Activated CD8-positive, alpha-beta T cell treated with anti-CD3 and anti-CD28 coated beads, Interleukin-2, amount 10 ng/mL, durations not matched to agents 7 days and 5 days (primary cell): ENCODE data around the gene MSTN. TPM values are rescaled to one million over a fixed set of nuclear protein-coding genes. Genes with fewer than 3 reads are reported as not detected.

Experiments used
- ATAC-seq: fragments of 150-1000 bp; cut with Tn5 transposase; one replicate; pipeline ENCODE4 v1.10.0; 2021; ENCODE audit warnings: moderate library complexity
- CTCF ChIA-PET: fragments of 350-600 bp; sonication (Branson Sonifier 250); formaldehyde crosslinking; loops from one replicate; lab custom pipeline; 2021; ENCODE audit warnings: antibody characterized with exemption; lab: Charles Lee
- POLR2A ChIA-PET: fragments of 350-600 bp; sonication (Branson Sonifier 250); formaldehyde crosslinking; loops from one replicate; lab custom pipeline; 2021; ENCODE audit warnings: antibody characterized with exemption; lab: Charles Lee
- DNase-seq: peaks from one replicate; pipeline ENCODE4 v3.0.0-alpha.2; 2020
- H3K27ac Mint-ChIP-seq: one replicate; pipeline ENCODE4 v1.8.0; 2021; ENCODE audit warnings: mild to moderate bottlenecking, mixed read lengths
- H3K27me3 Mint-ChIP-seq: one replicate; pipeline ENCODE4 v1.8.0; 2021; ENCODE audit warnings: low read depth, mixed read lengths
- H3K36me3 Mint-ChIP-seq: one replicate; pipeline ENCODE4 v1.8.0; 2021; ENCODE audit warnings: low read depth, mixed read lengths
- H3K4me1 Mint-ChIP-seq: one replicate; pipeline ENCODE4 v1.8.0; 2021; ENCODE audit warnings: low read depth, mixed read lengths
- H3K4me3 Mint-ChIP-seq: one replicate; pipeline ENCODE4 v1.8.0; 2021; ENCODE audit warnings: mild to moderate bottlenecking, mixed read lengths
- H3K9me3 Mint-ChIP-seq: one replicate; pipeline ENCODE4 v1.8.0; 2022; ENCODE audit warnings: mixed read lengths; ENCODE audit not compliant: insufficient read depth
- total RNA-seq, 2 experiments: library from RNA; stranded (reverse); gene quantifications; one replicate each; pipeline ENCODE4 v1.2.3, GENCODE V29; 2021

The MSTN gene
- not detected for total RNA-seq

- no peak within 1 kb of the TSS for H3K27ac Mint-ChIP-seq
- CTCF ChIA-PET: no interaction called here
- no peaks in the 10 kb centered on the region for H3K9me3 Mint-ChIP-seq
- peaks cover 2% of the 10 kb centered on the region for H3K27me3 Mint-ChIP-seq
- DNase-seq (no peak), ATAC-seq (no peak)
- POLR2A ChIA-PET: no interaction called here
- H3K4me3 Mint-ChIP-seq: no peak within 1 kb of the TSS
- H3K4me1 Mint-ChIP-seq: no peaks in the 10 kb centered on the region
- no peaks in the 10 kb centered on the region for H3K36me3 Mint-ChIP-seq
Measured at GRCh38 chr2:190062601-190063000, at the start of gene MSTN. Gene MSTN (minus strand): TSS chr2:190062729. CDS start chr2:190062596, 133 bp downstream.

- Mint-ChIP-seq H3K27ac (no peak overlapping the region), H3K9me3 (no peaks in the 10 kb centered on the region), H3K4me3 (no peak overlapping the region), H3K27me3 (peaks cover 6% of the 10 kb centered on the region), H3K36me3 (no peaks in the 10 kb centered on the region), H3K4me1 (no peaks in the 10 kb centered on the region)
- DNase-seq: no peak
- POLR2A ChIA-PET: no interaction called here
- CTCF ChIA-PET: no interaction called here
- ATAC-seq: no peak
Measured at GRCh38 chr2:190111166-190111565, 48.6 kb upstream of the MSTN start.

- no peak for ATAC-seq
- CTCF ChIA-PET: no interaction called here
- H3K27ac Mint-ChIP-seq: no peak overlapping the region
Measured at GRCh38 chr2:190110699-190111098, 48.2 kb upstream of the MSTN start.

GRCh38 chr2:190110131-190110530 is 47.6 kb upstream of the MSTN start:
- ATAC-seq: no peak
- no peaks in the 10 kb centered on the region for H3K36me3 Mint-ChIP-seq
- H3K9me3 Mint-ChIP-seq: no peaks in the 10 kb centered on the region
- H3K27ac Mint-ChIP-seq: no peak overlapping the region
- no peaks in the 10 kb centered on the region for H3K4me1 Mint-ChIP-seq
- POLR2A ChIA-PET: no interaction called here
- H3K4me3 Mint-ChIP-seq: no peak overlapping the region
- DNase-seq: no peak
- CTCF ChIA-PET: no interaction called here
- peaks cover 7% of the 10 kb centered on the region for H3K27me3 Mint-ChIP-seq

More at GRCh38 chr2:190110699-190111098, 48.2 kb upstream of the MSTN start:
- Mint-ChIP-seq H3K9me3 (no peaks in the 10 kb centered on the region), H3K36me3 (no peaks in the 10 kb centered on the region), H3K4me3 (no peak overlapping the region), H3K27me3 (peaks cover 7% of the 10 kb centered on the region), H3K4me1 (no peaks in the 10 kb centered on the region)
- POLR2A ChIA-PET: no interaction called here
- no peak for DNase-seq

GRCh38 chr2:190107409-190107808 is 44.9 kb upstream of the MSTN start:
- H3K36me3 Mint-ChIP-seq: no peaks in the 10 kb centered on the region
- DNase-seq: no peak
- H3K4me1 Mint-ChIP-seq: no peaks in the 10 kb centered on the region
- no peak overlapping the region for H3K27ac Mint-ChIP-seq
- no peaks in the 10 kb centered on the region for H3K9me3 Mint-ChIP-seq
- peaks cover 12% of the 10 kb centered on the region for H3K27me3 Mint-ChIP-seq
- H3K4me3 Mint-ChIP-seq: no peak overlapping the region
- POLR2A ChIA-PET: no interaction called here
- CTCF ChIA-PET: no interaction called here
- ATAC-seq: no peak

GRCh38 chr2:190106783-190107182 is 44.3 kb upstream of the MSTN start:
- no peaks in the 10 kb centered on the region for H3K4me1 Mint-ChIP-seq
- H3K36me3 Mint-ChIP-seq: no peaks in the 10 kb centered on the region
- H3K4me3 Mint-ChIP-seq: no peak overlapping the region
- ATAC-seq: no peak
- peaks cover 2% of the 10 kb centered on the region for H3K9me3 Mint-ChIP-seq
- ChIA-PET CTCF (no interaction called here), POLR2A (no interaction called here)
- no peak overlapping the region for H3K27ac Mint-ChIP-seq
- peaks cover 12% of the 10 kb centered on the region for H3K27me3 Mint-ChIP-seq
- DNase-seq: no peak

GRCh38 chr2:190105554-190105953 is 43.0 kb upstream of the MSTN start:
- H3K4me3 Mint-ChIP-seq: no peak overlapping the region
- ATAC-seq: no peak
- H3K36me3 Mint-ChIP-seq: no peaks in the 10 kb centered on the region
- CTCF ChIA-PET: no interaction called here
- peaks cover 4% of the 10 kb centered on the region for H3K9me3 Mint-ChIP-seq
- H3K27me3 Mint-ChIP-seq: peaks cover 10% of the 10 kb centered on the region
- no peak for DNase-seq
- POLR2A ChIA-PET: no interaction called here
- H3K27ac Mint-ChIP-seq: no peak overlapping the region
- no peaks in the 10 kb centered on the region for H3K4me1 Mint-ChIP-seq

- H3K36me3 Mint-ChIP-seq: no peaks in the 10 kb centered on the region
Measured at GRCh38 chr2:190103144-190103543, 40.6 kb upstream of the MSTN start.

GRCh38 chr2:190099890-190100697 is 37.6 kb upstream of the MSTN start:
- ChIA-PET CTCF (interaction anchor here (0.6 kb wide), 1 partner anchor 214 kb away, joined by 3 read pairs; no protein-coding TSS in a partner anchor), POLR2A (no interaction called here)
- peaks cover 4% of the 10 kb centered on the region for H3K9me3 Mint-ChIP-seq
- no peak overlapping the region for H3K4me3 Mint-ChIP-seq
- ATAC-seq (no peak), DNase-seq (no peak)
- H3K27ac Mint-ChIP-seq: no peak overlapping the region
- H3K36me3 Mint-ChIP-seq: no peaks in the 10 kb centered on the region
- peaks cover 6% of the 10 kb centered on the region for H3K27me3 Mint-ChIP-seq
- no peaks in the 10 kb centered on the region for H3K4me1 Mint-ChIP-seq

More at GRCh38 chr2:190103144-190103543, 40.6 kb upstream of the MSTN start:
- ChIA-PET CTCF (no interaction called here), POLR2A (no interaction called here)
- ATAC-seq (no peak), DNase-seq (no peak)
- H3K4me3 Mint-ChIP-seq: no peak overlapping the region
- no peak overlapping the region for H3K27ac Mint-ChIP-seq
- H3K9me3 Mint-ChIP-seq: peaks cover 4% of the 10 kb centered on the region
- no peaks in the 10 kb centered on the region for H3K4me1 Mint-ChIP-seq
- H3K27me3 Mint-ChIP-seq: peaks cover 10% of the 10 kb centered on the region

- Mint-ChIP-seq H3K4me3 (no peak overlapping the region), H3K27ac (no peak overlapping the region), H3K4me1 (no peaks in the 10 kb centered on the region), H3K36me3 (no peaks in the 10 kb centered on the region), H3K9me3 (peaks cover 4% of the 10 kb centered on the region), H3K27me3 (peaks cover 2% of the 10 kb centered on the region)
- DNase-seq (no peak), ATAC-seq (no peak)
- POLR2A ChIA-PET: interaction anchor here (0.8 kb wide), 1 partner anchor 68 kb away, joined by 3 read pairs; no protein-coding TSS in a partner anchor
- CTCF ChIA-PET: interaction anchor here (0.7 to 1.1 kb wide), 3 partner anchors 10 to 26 kb away, joined by 3 read pairs; no protein-coding TSS in a partner anchor
Measured at GRCh38 chr2:190098851-190099250, 36.3 kb upstream of the MSTN start.

- Mint-ChIP-seq H3K27ac (no peak overlapping the region), H3K9me3 (peaks cover 4% of the 10 kb centered on the region), H3K36me3 (no peaks in the 10 kb centered on the region), H3K4me1 (no peaks in the 10 kb centered on the region), H3K27me3 (no peaks in the 10 kb centered on the region), H3K4me3 (no peak overlapping the region)
- ATAC-seq (no peak), DNase-seq (no peak)
- CTCF ChIA-PET: no interaction called here
- POLR2A ChIA-PET: no interaction called here
Measured at GRCh38 chr2:190097115-190097514, 34.6 kb upstream of the MSTN start.

- no peak for DNase-seq
- no peak overlapping the region for H3K27ac Mint-ChIP-seq
- no peaks in the 10 kb centered on the region for H3K4me1 Mint-ChIP-seq
- no peak overlapping the region for H3K4me3 Mint-ChIP-seq
- ATAC-seq: no peak
- H3K27me3 Mint-ChIP-seq: no peaks in the 10 kb centered on the region
- ChIA-PET POLR2A (interaction anchor here (0.6 kb wide), 1 partner anchor 357 kb away, joined by 3 read pairs; no protein-coding TSS in a partner anchor), CTCF (no interaction called here)
- H3K9me3 Mint-ChIP-seq: no peaks in the 10 kb centered on the region
- H3K36me3 Mint-ChIP-seq: no peaks in the 10 kb centered on the region
Measured at GRCh38 chr2:190094316-190094871, 31.9 kb upstream of the MSTN start.
